ENCODE measurements around the gene TSG101. TPM values are rescaled to one million over a fixed set of nuclear protein-coding genes. Genes with fewer than 3 reads are reported as not detected.
A peak's percentile ranks its signal among the peaks of the same experiment; 100 is the strongest.

TSG101 gene
- total RNA-seq: 10 to 100 TPM; 35.2 to 35.5 TPM

GRCh38 chr11:18526521-18527296, at the start of gene TSG101:
Gene TSG101, minus strand, starts transcription at chr11:18526942. Its CDS starts 126 bp downstream, at chr11:18526816.
- DNase-seq (peak; percentile 93), ATAC-seq (ENCODE audit: low read depth) (peak; percentile 91)
- Mint-ChIP-seq H3K4me3 (peak within 1 kb of the TSS; percentile 99), H3K27ac (peak within 1 kb of the TSS; percentile 100), H3K27me3 (no peaks in the 10 kb centered on the region), H3K4me1 (peaks cover 24% of the 10 kb centered on the region), H3K36me3 (peaks cover 15% of the 10 kb centered on the region), H3K9me3 (no peaks in the 10 kb centered on the region)
- POLR2A ChIA-PET: interaction anchor here (0.6 to 2.2 kb wide), 19 partner anchors 12 to 422 kb away, joined by 3 to 27 read pairs (median 4); partner anchors contain the start of genes GTF2H1, HPS5, LDHA and SAAL1

- Mint-ChIP-seq H3K4me1 (peaks cover 11% of the 10 kb centered on the region), H3K36me3 (peaks cover 18% of the 10 kb centered on the region), H3K9me3 (no peaks in the 10 kb centered on the region), H3K27me3 (no peaks in the 10 kb centered on the region), H3K4me3 (no peak overlapping the region), H3K27ac (no peak overlapping the region)
- ATAC-seq (ENCODE audit: low read depth) (no peak), DNase-seq (no peak)
- POLR2A ChIA-PET: no interaction called here
These were observed 48.6 kb upstream of the TSG101 start for GRCh38 chr11:18575361-18575760.

GRCh38 chr11:18567081-18567480, 40.3 kb upstream of the TSG101 start:
- H3K9me3 Mint-ChIP-seq: no peaks in the 10 kb centered on the region
- H3K27ac Mint-ChIP-seq: no peak overlapping the region
- no peak for DNase-seq
- peaks cover 2% of the 10 kb centered on the region for H3K4me1 Mint-ChIP-seq
- H3K27me3 Mint-ChIP-seq: no peaks in the 10 kb centered on the region
- peaks cover 4% of the 10 kb centered on the region for H3K36me3 Mint-ChIP-seq
- ATAC-seq (ENCODE audit: low read depth): no peak
- POLR2A ChIA-PET: no interaction called here
- H3K4me3 Mint-ChIP-seq: no peak overlapping the region

GRCh38 chr11:18566406-18566805, 39.7 kb upstream of the TSG101 start:
- Mint-ChIP-seq H3K27me3 (no peaks in the 10 kb centered on the region), H3K9me3 (no peaks in the 10 kb centered on the region), H3K36me3 (peaks cover 6% of the 10 kb centered on the region), H3K4me1 (peaks cover 1% of the 10 kb centered on the region), H3K4me3 (no peak overlapping the region), H3K27ac (no peak overlapping the region)
- POLR2A ChIA-PET: no interaction called here
- DNase-seq: no peak
- ATAC-seq (ENCODE audit: low read depth): no peak

- H3K4me1 Mint-ChIP-seq: no peaks in the 10 kb centered on the region
- POLR2A ChIA-PET: interaction anchor here (0.9 kb wide), 1 partner anchor 24 kb away, joined by 3 read pairs; no protein-coding TSS in a partner anchor
These were observed 37.4 kb upstream of the TSG101 start for GRCh38 chr11:18564149-18564548.

GRCh38 chr11:18563090-18563730, 36.5 kb upstream of the TSG101 start:
- DNase-seq (no peak), ATAC-seq (ENCODE audit: low read depth) (no peak)
- H3K4me1 Mint-ChIP-seq: no peaks in the 10 kb centered on the region
- no peaks in the 10 kb centered on the region for H3K9me3 Mint-ChIP-seq
- POLR2A ChIA-PET: no interaction called here
- no peak overlapping the region for H3K4me3 Mint-ChIP-seq
- no peak overlapping the region for H3K27ac Mint-ChIP-seq
- no peaks in the 10 kb centered on the region for H3K27me3 Mint-ChIP-seq
- peaks cover 9% of the 10 kb centered on the region for H3K36me3 Mint-ChIP-seq

More at GRCh38 chr11:18564149-18564548, 37.4 kb upstream of the TSG101 start:
- H3K27me3 Mint-ChIP-seq: no peaks in the 10 kb centered on the region
- no peak overlapping the region for H3K4me3 Mint-ChIP-seq
- ATAC-seq (ENCODE audit: low read depth) (no peak), DNase-seq (no peak)
- peaks cover 9% of the 10 kb centered on the region for H3K36me3 Mint-ChIP-seq
- no peaks in the 10 kb centered on the region for H3K9me3 Mint-ChIP-seq
- no peak overlapping the region for H3K27ac Mint-ChIP-seq

- ATAC-seq (ENCODE audit: low read depth): no peak
- Mint-ChIP-seq H3K4me3 (no peak overlapping the region), H3K36me3 (peaks cover 11% of the 10 kb centered on the region), H3K9me3 (no peaks in the 10 kb centered on the region), H3K27me3 (no peaks in the 10 kb centered on the region), H3K27ac (peak overlapping the region; percentile 49), H3K4me1 (no peaks in the 10 kb centered on the region)
- no peak for DNase-seq
- POLR2A ChIA-PET: no interaction called here
These were observed 21.3 kb upstream of the TSG101 start for GRCh38 chr11:18548001-18548400.

GRCh38 chr11:18540207-18541009, 13.7 kb upstream of the TSG101 start:
- no peak overlapping the region for H3K27ac Mint-ChIP-seq
- H3K9me3 Mint-ChIP-seq: no peaks in the 10 kb centered on the region
- POLR2A ChIA-PET: interaction anchor here (1.1 kb wide), 1 partner anchor 111 kb away, joined by 5 read pairs; no protein-coding TSS in a partner anchor
- peak; percentile 77 for ATAC-seq (ENCODE audit: low read depth)
- no peak for DNase-seq
- H3K27me3 Mint-ChIP-seq: no peaks in the 10 kb centered on the region
- peaks cover 2% of the 10 kb centered on the region for H3K4me1 Mint-ChIP-seq
- no peak overlapping the region for H3K4me3 Mint-ChIP-seq
- no peaks in the 10 kb centered on the region for H3K36me3 Mint-ChIP-seq

- DNase-seq: no peak
- H3K36me3 Mint-ChIP-seq: no peaks in the 10 kb centered on the region
- no peaks in the 10 kb centered on the region for H3K9me3 Mint-ChIP-seq
- H3K27me3 Mint-ChIP-seq: no peaks in the 10 kb centered on the region
- H3K4me1 Mint-ChIP-seq: peaks cover 2% of the 10 kb centered on the region
- no peak overlapping the region for H3K27ac Mint-ChIP-seq
- POLR2A ChIA-PET: no interaction called here
- no peak for ATAC-seq (ENCODE audit: low read depth)
- H3K4me3 Mint-ChIP-seq: no peak overlapping the region
These were observed 9.5 kb upstream of the TSG101 start for GRCh38 chr11:18536209-18536608.

- H3K27me3 Mint-ChIP-seq: no peaks in the 10 kb centered on the region
- no peaks in the 10 kb centered on the region for H3K4me1 Mint-ChIP-seq
- POLR2A ChIA-PET: no interaction called here
- no peak for DNase-seq
- no peak overlapping the region for H3K27ac Mint-ChIP-seq
- no peaks in the 10 kb centered on the region for H3K36me3 Mint-ChIP-seq
- no peak for ATAC-seq (ENCODE audit: low read depth)
- no peaks in the 10 kb centered on the region for H3K9me3 Mint-ChIP-seq
- H3K4me3 Mint-ChIP-seq: no peak overlapping the region
These were observed 7.5 kb upstream of the TSG101 start for GRCh38 chr11:18534245-18534644.

GRCh38 chr11:18533365-18533764, 6.6 kb upstream of the TSG101 start:
- POLR2A ChIA-PET: no interaction called here
- Mint-ChIP-seq H3K9me3 (no peaks in the 10 kb centered on the region), H3K4me3 (no peak overlapping the region), H3K4me1 (peaks cover 3% of the 10 kb centered on the region), H3K27me3 (no peaks in the 10 kb centered on the region), H3K27ac (no peak overlapping the region), H3K36me3 (no peaks in the 10 kb centered on the region)
- no peak for ATAC-seq (ENCODE audit: low read depth)
- DNase-seq: no peak

- Mint-ChIP-seq H3K27ac (peak overlapping the region; percentile 100), H3K4me3 (peak overlapping the region; percentile 99), H3K9me3 (no peaks in the 10 kb centered on the region), H3K27me3 (no peaks in the 10 kb centered on the region), H3K4me1 (peaks cover 18% of the 10 kb centered on the region), H3K36me3 (peaks cover 8% of the 10 kb centered on the region)
- POLR2A ChIA-PET: interaction anchor here (0.5 to 2.2 kb wide), 12 partner anchors 15 to 422 kb away, joined by 3 to 27 read pairs (median 5); partner anchors contain the start of genes GTF2H1, HPS5, LDHA and SAAL1
- ATAC-seq (ENCODE audit: low read depth) (no peak), DNase-seq (no peak)
These were observed 770 bp upstream of the TSG101 start for GRCh38 chr11:18527512-18527911.

GRCh38 chr11:18526130-18526520, 617 bp downstream of the TSG101 start:
- H3K27me3 Mint-ChIP-seq: no peaks in the 10 kb centered on the region
- peaks cover 24% of the 10 kb centered on the region for H3K4me1 Mint-ChIP-seq
- POLR2A ChIA-PET: interaction anchor here (0.6 to 2.2 kb wide), 17 partner anchors 11 to 422 kb away, joined by 3 to 27 read pairs (median 4); partner anchors contain the start of genes GTF2H1, HPS5, LDHA and SPTY2D1
- peak overlapping the region; percentile 100 for H3K27ac Mint-ChIP-seq
- DNase-seq: no peak
- ATAC-seq (ENCODE audit: low read depth): no peak
- peaks cover 15% of the 10 kb centered on the region for H3K36me3 Mint-ChIP-seq
- H3K9me3 Mint-ChIP-seq: no peaks in the 10 kb centered on the region
- peak overlapping the region; percentile 99 for H3K4me3 Mint-ChIP-seq

Data from activated naive CD8-positive, alpha-beta T cell treated with anti-CD3 and anti-CD28 coated beads, Interleukin-2, amount 10 ng/mL, durations not matched to agents 7 days and 5 days (primary cell).